GM18519 (cell line): ENCODE results near the gene ANKS1A.

Source experiments
- ATAC-seq: cut with Tn5 transposase; IDR thresholded peaks from one replicate; pipeline ENCODE4 v1.9.1; 2021; ENCODE audit warnings: mild to moderate bottlenecking, moderate library complexity; ENCODE audit not compliant: unreplicated experiment, low FRiP score

ANKS1A gene

DNA sequence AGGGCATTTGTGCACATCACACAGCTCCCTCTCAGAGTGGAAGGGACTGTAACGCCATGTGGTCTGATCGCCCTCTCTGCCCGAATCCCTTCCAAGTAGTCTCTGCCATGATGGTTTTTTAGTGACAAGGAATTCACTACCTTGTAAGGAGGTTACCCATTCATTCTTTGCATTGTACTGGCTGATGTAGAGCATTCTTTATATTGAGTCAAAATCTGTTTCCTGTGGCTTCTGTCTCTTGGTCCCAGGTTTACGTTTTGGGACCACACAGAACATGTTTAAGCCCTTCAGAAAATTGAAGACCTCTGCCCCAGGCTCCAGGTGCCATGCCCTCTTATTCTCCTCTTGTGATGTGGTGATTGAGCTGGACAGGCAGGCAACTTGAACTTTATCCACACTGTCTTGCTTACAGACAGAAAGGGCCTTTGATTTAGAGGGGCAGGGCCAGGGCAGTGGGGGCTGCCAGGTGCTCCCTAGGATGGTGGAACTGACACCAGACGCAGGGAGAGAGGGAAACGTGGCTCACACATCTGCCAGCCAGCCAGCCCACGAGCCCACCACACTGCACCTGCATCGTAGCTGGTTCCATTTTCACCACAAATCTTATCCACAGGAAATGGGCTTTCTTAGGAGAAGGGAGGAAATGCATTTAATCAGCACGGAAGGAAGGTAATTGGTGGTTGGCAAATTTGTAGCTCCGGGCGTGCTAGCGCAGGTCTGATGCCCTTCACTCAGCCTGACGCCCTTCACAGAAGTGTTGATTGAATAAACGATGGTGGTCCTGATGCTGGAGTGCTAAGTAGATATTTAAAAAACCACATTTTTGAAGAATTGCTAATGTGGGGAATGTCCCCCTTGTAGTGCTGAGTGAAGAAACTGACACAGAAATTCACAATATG lies 173.9 kb downstream of the ANKS1A start:
- no peak for ATAC-seq

DNA sequence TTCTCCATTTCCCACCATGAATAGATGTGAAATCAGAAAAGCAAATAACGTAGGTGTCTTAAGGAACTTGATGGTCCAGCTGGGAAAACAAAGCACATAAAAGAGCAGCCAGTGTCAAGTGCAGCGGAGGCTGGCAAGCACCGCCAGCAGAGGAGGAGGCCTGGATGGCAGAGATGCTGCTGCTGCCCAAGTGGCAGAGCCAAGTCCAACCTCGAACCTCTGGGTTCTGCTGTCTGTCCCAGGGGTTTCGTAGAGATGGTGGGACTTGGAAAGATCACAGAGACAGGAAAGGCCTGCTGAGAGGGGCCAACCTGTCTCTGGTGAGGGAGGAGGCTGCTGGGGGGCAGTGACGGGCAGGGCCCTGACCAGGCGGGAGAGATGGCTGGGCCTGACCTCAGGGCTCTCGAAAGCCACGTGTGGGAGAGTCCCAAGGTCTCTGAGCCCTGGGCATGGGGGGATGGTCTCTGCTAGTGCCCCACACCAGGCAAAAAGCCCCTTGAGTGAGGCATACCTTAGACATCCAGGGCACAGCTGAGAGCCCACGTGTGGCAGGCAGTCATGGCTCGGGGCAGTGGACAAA lies 174.7 kb downstream of the ANKS1A start:
- no peak for ATAC-seq

DNA sequence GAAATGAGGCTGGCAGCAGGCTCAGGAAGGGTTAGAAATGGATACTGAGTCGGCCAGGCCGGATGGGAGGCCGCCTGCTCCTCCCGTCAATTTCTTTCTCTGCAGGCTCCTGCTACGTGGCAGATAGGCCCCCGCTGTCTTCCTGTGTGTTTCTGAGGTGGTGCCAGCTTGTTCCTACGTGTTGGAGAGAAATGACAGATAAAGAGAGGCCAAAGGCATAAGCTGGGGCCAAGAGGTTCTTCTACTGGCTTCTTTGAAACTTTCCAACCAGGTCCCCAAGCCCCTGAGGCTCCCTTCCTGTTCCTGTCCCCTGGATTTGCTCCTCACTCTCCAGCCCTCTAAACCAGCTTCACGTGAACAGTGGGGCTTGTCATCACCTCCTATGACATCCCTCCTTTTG lies 175.2 kb downstream of the ANKS1A start:
- no peak for ATAC-seq

DNA sequence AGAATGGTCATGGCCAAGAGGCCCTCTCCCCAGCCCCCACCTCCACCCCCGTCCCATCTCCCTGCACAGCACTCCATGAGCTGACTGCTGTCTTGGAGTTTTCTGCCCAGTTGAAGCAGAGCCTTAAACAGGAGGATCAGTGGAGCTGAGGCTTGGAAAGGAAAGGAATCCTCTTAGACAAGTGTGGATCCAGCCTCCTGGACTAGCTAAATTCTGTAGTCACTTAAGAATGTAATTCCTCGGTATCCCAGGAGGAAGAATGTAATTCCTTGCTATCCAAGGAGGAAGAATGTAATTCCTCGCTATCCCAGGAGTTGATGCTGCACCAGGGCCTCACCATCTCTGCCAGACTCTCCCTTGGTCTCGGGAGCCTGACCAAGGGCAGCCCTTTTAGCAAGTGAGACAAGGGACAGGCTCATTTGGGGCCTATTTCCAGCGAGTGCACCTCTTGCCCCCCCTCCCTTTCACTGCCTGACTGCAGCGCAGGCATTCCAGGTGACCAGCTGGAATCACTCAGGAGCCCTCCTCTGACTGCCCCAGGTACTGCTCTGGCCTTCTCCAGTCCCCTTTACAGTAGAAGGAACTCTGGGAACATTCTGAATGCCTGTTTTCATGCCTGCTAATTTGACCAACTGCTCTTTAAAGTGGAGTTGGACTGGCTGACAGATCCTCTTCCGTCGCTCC lies 175.8 kb downstream of the ANKS1A start:
- no peak for ATAC-seq

DNA sequence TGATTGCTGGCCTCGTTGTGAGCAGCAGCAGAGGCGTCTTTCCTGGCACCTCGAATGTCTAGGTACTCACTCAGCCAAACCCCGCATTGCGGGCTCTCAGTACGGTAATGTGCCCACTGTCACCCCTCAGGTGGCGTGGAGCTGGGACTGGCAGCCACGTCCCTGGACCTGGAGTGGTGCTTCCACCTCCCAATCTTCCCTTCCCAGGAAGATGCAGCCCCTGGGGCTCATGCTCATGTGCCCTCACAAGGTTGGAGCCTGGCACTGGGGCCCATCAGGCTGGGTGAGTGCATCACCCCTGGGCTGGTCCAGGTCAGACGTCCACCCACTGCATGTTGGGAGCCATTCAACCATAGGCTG lies 176.4 kb downstream of the ANKS1A start:
- ATAC-seq = no peak

DNA sequence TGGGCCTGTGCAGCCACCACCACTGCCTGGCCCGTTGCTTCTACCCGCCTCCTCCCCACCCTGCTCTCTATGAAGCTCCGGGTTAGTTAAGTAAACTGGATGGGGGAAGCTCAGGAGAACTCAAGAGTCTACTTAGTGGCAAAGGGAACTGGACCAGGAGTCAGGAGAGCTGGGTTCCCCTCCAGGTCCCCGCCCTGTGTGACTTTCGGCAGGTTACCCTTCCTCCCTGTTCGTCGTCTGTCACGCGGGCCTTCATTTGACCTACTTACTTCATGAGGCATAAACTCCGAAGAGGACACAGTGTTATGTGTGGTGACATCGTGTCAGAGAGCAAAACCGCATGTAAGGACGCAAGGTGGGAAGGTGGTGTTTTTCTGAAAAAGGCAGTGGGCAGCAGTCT lies 176.8 kb downstream of the ANKS1A start:
- no peak for ATAC-seq

DNA sequence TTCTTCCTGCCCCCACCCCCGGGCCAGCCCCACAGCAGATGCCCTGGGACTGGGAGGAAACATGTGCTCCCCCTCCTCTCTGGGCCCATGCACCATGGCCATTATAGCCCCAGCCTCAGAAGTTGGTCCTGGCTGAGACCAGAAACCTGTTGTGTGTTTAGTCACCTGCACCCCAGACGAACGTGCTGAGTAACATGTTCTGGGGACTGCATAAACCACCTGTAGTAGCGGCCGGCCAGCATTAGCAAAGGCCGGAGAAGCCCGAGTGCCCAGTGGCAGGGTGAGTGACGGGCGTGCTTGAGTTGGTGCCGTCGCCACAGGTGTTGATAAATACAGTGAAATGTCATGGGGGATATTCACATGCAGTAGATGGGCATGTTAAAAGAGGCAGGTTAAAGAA lies 178.2 kb downstream of the ANKS1A start:
- ATAC-seq = no peak

DNA sequence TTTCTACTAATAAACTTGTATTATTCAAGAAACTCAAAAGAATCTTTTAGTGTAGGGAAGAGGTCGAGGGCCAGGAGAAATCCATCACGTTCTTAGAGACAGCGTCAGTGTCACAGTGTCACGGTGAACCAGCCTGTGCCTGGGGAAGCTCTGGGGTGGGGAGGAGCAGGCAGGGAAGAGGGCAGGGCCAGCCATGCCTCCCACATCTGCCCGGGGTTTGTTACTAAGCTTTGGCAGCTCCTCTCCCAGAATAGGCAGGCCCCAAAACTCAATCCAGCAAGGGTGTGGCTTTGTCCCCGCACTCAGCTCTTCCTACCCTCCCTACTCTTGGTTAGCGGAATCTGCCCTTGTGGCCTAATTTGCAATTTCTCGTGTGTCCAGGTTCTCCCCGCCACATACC lies 179.2 kb downstream of the ANKS1A start:
- ATAC-seq = no peak

DNA sequence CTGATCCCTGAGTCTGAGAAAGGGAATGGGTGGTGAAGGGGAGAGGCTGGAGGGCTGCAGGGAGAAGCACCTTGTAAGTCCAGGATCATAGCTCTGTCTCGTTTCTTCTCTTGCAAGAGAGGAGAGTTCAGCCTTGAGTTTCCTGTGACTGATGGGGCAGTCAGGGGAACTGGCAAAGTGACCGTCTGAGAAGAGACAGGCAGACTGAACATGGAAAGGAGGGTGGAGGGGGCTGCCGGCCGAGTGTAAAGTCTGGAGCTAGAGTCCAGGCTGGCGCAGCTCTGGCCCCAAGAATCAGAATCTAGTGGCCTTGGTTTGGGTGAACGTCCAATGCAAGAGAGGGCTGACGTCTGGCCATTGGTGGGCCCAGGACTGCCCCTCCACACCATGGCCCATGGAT lies 179.6 kb downstream of the ANKS1A start:
- ATAC-seq = no peak

DNA sequence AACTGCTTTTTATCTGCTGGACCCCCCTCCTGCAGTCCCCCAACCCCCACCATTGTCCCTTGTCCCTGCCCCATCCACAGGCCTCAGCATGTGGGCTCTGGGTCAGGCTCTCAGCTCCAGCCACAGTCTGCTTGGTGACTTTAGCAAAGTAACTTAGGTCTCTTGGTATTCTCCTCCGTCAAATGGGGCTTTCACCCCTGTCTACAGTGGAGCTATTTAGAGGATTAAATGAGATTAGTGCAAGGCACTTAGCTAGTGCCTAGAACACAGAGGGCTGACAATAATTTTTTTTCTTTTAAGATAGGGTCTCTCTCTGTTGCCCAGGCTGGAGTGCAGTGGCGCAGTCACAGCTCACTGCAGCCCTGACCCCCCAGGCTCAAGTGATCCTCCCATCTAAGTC lies 180.2 kb downstream of the ANKS1A start:
- ATAC-seq = no peak

DNA sequence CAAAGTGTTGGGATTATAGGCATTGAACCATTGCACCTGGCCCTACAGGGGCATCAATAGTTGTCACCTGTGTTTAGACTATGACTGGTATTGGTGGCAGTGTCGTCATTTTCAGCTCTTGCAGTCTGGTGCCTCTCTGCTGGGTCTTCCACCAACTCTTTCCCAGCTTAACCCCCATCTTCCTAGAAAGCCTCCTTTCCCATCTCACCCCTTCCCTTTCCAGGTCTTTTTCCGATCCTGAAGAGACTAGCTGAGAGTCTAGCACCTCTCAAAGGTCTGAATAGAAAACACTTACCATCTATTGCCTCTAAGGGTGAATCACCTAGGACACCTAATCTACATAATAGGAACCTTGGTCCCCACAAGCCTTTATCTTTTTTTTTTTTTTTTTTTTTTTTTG lies 181.1 kb downstream of the ANKS1A start:
- no peak for ATAC-seq

DNA sequence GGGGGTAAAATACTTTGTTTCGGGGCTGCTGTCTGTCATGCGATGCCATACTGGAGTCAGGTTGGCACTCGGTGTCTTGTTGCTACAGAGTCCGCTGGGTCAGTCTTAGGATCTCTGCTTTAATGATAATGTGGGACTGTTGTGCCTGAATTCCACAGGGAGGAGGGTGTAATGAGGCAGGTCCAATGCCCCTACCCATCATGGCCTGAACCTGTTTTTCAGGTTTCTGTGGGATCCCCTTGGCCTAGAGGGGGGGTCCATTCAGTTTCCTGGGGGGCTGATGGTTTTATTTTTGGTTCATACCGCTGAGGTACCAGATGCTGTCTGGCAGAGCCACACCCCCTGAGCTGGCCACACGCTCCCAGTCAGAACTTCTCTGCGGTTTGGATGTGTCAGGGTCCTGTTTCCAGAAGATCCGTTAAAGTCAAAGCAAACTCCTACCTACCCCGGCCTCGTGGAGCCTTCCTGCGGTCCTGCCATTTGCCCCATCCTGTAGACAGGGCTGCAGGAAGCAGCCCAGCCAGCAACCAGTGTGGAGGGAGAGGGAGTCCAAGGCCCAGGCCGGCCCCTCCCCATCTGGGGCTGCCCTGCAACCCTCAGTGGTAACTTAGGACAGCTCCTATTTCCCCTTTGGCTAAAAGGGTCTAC lies 182.4 kb downstream of the ANKS1A start:
- ATAC-seq = no peak

DNA sequence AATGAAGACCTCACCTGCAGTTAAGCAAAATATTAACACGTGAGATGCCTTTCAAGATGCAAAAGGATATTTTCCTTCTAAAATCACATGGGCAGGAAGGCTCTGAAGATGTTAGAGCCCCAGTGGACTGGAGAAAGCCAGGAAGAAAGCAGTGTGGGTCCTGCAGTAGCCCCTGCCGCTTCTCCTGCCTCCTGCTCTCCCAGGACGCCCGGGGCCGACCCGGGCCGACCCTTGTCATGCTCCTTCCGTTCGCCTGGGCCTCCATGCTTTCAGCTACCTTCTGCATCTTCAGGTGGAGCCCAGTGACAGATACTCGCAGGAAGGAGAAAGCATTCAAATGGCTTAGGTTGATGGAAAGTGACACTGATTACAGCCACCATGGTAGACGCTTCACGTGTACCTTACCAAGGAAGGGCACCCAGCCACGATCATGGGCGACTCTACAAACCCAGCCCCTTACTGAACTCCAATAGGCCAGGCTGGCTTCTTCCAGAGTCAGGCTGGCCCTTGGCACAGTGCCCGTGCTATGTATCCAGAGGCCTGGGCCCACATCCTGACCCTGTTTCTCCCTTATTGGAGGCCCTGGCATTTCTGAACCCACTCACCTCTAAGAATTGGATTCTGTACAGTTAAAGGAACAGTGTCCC lies 183.1 kb downstream of the ANKS1A start:
- no peak for ATAC-seq

DNA sequence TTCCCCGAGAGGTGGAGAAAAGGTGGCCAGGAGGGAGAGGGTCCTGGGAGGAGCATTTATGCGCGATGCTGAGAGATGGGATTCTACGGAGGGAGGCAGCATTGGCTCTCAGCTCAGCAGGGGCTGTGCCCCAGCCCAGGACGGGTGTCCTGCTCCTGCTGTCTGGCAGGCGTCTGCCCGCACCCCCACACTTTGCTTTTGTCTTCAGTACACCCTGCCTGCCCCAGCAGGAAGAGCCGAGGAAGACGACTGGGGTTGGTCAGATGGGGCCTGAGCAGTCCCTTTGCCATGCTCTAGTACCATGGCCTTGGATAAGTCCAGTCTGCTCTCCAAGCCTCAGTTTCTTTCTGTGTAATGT lies 183.6 kb downstream of the ANKS1A start:
- ATAC-seq = no peak

DNA sequence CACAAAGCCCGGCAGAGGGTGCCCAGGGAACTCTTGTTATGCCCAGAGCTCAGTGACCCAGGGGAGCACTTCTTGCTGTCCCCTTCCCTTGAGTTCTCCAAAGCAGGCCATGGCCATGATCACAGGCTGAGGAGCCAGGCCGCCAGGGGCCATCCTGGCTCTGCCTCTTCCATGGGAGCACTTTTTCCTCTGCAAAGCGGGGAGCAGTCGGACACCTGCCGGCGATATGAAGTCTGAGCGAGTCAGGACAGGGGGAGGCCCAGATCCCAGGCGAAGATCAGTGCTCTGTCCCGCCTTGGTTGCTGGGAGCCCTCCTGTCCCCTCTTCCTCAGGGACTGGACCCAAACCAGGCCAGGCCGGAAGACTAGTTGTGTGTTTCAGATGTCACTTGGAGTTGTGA lies 184.2 kb downstream of the ANKS1A start:
- no peak for ATAC-seq

DNA sequence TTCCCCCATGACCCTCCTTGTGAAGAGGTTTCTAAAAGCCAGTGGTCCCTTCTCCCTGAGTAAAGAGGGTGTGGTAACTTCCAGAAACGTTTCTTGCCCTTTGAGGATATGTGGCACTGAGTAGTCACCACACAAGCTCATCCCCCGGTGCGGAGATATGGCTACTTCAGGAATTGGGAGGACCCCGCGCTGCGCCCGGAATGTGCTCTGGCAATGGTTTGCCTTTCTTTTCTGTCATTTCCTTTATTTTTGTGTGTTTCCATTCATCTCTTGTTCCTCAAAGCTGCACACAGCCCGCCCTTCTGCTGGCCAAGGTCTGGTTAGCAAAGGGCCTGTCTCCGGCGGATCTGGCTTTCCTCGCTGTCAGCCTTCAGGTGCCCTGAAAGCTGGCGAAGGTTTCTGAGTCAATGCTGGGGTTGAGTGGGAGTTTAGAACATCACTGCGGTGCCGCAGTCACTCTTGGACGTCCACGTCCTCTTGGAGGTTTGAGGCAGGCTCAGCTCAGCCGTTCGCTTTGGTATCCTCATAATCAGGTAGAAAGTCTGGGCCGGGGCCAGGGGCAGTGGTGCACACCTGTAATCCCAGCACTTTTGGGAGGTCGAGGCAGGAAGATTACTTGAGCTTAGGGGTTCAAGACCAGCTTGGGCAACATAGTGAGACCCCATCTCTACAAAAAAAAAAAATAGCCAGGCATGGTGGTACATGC lies 184.9 kb downstream of the ANKS1A start:
- no peak for ATAC-seq

DNA sequence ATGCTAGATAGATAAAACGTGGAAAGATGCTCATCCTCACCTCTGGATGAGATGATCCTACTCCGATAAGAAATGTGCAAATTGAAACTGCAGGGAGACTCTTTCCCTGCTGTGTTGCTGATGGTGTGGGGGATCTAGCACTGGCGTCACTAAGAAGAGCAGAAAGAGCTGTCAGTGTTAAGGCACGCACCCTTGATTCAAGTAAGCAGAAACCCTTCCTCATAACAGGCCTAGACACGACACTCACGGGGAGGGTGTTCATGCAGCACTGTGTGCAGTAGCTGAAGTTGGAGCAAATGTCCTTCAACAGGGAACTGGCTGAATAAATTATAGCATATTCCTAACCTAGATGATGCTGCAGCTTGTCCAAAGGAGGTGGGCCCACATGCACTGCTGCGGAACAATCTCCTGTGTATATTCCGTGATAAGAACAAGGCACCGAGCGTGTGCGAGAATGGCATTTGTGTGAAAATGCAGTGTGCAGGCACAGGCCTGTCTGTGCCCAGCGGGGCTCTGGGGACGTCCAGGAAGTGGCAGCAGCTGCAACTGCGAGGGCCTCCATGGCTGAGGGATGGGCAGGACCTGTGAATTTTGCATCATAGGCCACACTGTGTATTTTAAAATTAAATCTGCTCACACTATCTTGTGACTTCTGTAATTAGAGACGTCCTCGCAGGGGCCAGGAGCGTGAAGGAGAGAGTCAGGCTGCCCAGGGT lies 188.1 kb downstream of the ANKS1A start:
- ATAC-seq = no peak

DNA sequence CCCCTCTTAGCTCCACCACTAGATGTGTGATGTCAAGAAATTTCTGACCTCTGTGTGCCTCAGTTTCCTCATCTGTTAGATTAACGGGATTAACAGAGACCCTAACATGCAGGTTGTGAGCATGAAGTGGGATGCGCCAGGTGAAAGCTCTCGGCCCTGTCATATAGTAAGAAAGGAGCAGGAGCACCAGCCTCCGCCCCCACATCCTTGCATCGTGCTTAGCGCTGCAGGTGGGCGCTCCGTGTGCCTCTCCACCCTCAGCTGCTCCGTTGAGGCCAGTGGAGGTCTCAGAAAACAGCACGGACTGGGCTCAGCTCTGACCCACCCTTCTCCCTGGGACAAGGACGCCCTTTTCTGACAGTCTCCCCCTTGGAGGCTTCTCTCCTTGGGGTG lies 188.7 kb downstream of the ANKS1A start:
- ATAC-seq = no peak

DNA sequence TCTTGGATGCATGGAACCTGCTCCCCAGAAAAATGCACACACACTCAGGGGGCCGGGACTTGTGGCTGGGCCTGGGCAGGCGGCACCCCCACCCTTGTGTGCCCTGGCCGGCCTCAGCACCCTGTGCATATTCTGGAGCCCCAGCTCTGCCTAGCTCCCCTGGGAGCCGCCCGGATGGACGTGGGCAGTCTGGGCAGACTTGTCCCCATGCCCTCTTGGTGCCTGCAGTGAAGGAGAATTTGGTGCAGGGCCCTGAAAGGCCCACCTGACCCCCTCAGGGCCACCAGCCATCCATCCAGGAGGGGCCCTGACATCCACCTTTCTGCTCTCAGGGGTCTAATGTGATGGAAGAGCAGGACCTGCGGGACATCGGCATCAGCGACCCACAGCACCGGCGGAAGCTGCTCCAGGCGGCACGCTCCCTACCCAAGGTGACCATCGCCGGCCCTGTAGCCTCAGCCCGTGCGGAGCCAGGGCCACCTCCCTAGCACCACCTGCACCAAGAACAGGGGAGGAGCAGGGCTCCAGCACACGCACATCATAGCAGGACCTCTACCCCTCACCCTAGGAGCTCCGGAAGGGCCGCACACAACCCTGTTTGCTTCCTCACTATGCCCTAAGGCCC lies 189.3 kb downstream of the ANKS1A start:
- ATAC-seq = no peak
